Lower leg skin (tissue), 3 donors: ENCODE measurements around the gene DDX11.
"Not testable (repeated sequence)": the region's sequence is repeated elsewhere in the genome, so short reads cannot be mapped to it uniquely, and the experiment has no call there.

ENCODE experiments used
- POLR2A ChIP-seq, 2 donors: fragments of 450-650 bp; IDR thresholded peaks; one replicate each; pipeline ENCODE4 v1.6.1; 2016 to 2017; ENCODE audit warnings: antibody characterized with exemption in 2 of 2, mild to moderate bottlenecking in 1 of 2, moderate library complexity in 1 of 2
- TF ChIP-seq, protein P1 (sequence below), 3 donors: fragments of 450-650 bp; IDR thresholded peaks; one replicate each; pipeline ENCODE4 v1.5.1; 2016; ENCODE audit warnings: antibody characterized with exemption in 3 of 3, mild to moderate bottlenecking in 3 of 3, moderate library complexity in 2 of 3

GRCh38 chr12:31150766-31151165, 77.1 kb downstream of the DDX11 start:
- TF ChIP-seq, protein P1, sequence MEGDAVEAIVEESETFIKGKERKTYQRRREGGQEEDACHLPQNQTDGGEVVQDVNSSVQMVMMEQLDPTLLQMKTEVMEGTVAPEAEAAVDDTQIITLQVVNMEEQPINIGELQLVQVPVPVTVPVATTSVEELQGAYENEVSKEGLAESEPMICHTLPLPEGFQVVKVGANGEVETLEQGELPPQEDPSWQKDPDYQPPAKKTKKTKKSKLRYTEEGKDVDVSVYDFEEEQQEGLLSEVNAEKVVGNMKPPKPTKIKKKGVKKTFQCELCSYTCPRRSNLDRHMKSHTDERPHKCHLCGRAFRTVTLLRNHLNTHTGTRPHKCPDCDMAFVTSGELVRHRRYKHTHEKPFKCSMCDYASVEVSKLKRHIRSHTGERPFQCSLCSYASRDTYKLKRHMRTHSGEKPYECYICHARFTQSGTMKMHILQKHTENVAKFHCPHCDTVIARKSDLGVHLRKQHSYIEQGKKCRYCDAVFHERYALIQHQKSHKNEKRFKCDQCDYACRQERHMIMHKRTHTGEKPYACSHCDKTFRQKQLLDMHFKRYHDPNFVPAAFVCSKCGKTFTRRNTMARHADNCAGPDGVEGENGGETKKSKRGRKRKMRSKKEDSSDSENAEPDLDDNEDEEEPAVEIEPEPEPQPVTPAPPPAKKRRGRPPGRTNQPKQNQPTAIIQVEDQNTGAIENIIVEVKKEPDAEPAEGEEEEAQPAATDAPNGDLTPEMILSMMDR (IDR thresholded peaks at IDR 0.05): not testable (repeated sequence)
- TF ChIP-seq POLR2A (IDR thresholded peaks at IDR 0.05): not testable (repeated sequence)
